ENCODE results near the gene FAM3A. TPM values are rescaled to one million over a fixed set of nuclear protein-coding genes. Genes with fewer than 3 reads are reported as not detected.

FAM3A gene
- polyA plus RNA-seq, 1 donor from 2014 or later: 19.5 TPM

DNA sequence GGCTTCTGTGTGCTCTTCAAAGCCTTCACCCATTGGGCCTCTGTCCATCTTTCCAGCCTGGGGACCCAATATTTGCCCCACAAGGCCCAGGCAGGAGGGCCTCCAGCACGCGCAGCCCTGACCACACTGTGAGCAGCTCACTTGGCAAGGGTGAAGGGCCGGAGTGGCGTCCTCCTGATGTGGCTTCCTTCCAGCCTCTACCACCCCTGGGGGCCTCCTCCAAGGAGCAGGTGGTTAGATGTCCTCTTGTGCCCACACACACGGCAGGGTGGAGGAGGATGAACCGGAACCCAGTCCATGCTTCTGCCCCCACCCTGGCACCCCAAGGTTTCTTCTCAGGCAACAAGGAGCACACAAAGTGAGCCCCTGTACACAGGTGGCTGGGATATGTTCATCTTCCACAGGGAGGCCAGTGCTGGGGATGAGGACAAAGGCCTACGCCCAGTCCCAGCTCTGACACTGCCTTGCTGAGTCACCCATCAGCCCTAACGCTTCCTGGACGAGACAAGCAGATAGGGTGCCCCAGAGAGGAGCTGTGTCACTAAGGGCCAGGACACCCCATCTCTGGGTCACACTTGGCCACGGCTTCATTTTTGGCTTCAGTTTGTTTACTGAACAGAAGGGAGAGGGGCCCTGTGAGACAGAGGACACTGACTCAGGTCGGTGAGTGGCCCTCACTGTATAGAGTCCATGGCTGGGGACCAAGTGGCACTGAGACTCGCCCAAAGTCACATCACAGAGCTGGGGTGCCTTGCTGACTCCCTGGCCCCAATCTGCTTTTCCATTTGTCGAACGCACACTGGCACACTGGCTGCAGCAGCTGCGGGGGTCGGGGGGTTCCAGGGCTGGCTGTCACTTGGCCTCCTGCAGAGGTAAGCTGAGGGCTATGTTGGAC lies 31.5 kb downstream of the FAM3A start:
- H3K4me3 ChIP-seq (ENCODE audit: low read length): no peak overlapping the region
- no peaks in the 10 kb centered on the region for H3K79me2 ChIP-seq (replicated peaks; ENCODE audit: insufficient read depth, low read length)
- H3F3A ChIP-seq (ENCODE audit: insufficient read depth, low read length, poor library complexity, severe bottlenecking): no peaks in the 10 kb centered on the region
- H3K36me3 ChIP-seq (ENCODE audit: insufficient read depth, low read length): no peaks in the 10 kb centered on the region
- TF ChIP-seq, protein P1, sequence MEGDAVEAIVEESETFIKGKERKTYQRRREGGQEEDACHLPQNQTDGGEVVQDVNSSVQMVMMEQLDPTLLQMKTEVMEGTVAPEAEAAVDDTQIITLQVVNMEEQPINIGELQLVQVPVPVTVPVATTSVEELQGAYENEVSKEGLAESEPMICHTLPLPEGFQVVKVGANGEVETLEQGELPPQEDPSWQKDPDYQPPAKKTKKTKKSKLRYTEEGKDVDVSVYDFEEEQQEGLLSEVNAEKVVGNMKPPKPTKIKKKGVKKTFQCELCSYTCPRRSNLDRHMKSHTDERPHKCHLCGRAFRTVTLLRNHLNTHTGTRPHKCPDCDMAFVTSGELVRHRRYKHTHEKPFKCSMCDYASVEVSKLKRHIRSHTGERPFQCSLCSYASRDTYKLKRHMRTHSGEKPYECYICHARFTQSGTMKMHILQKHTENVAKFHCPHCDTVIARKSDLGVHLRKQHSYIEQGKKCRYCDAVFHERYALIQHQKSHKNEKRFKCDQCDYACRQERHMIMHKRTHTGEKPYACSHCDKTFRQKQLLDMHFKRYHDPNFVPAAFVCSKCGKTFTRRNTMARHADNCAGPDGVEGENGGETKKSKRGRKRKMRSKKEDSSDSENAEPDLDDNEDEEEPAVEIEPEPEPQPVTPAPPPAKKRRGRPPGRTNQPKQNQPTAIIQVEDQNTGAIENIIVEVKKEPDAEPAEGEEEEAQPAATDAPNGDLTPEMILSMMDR (IDR thresholded peaks at IDR 0.05; ENCODE audit: poor library complexity, severe bottlenecking): no peak
- TF ChIP-seq POLR2AphosphoS5 (IDR thresholded peaks at IDR 0.05) (no peak), EP300 (conservative IDR thresholded peaks at IDR 0.05; ENCODE audit: poor library complexity, severe bottlenecking) (no peak), EZH2 (IDR thresholded peaks at IDR 0.05; ENCODE audit: borderline replicate concordance, insufficient read depth, low read length, poor library complexity, severe bottlenecking) (no peak), MXI1 (conservative IDR thresholded peaks at IDR 0.05; ENCODE audit: poor library complexity, severe bottlenecking) (no peak), SMC3 (conservative IDR thresholded peaks at IDR 0.05; ENCODE audit: poor library complexity) (no peak), TAF1 (IDR thresholded peaks at IDR 0.05; ENCODE audit: low read depth) (no peak), RAD21 (conservative IDR thresholded peaks at IDR 0.05) (no peak)
- TF ChIP-seq, protein P2, sequence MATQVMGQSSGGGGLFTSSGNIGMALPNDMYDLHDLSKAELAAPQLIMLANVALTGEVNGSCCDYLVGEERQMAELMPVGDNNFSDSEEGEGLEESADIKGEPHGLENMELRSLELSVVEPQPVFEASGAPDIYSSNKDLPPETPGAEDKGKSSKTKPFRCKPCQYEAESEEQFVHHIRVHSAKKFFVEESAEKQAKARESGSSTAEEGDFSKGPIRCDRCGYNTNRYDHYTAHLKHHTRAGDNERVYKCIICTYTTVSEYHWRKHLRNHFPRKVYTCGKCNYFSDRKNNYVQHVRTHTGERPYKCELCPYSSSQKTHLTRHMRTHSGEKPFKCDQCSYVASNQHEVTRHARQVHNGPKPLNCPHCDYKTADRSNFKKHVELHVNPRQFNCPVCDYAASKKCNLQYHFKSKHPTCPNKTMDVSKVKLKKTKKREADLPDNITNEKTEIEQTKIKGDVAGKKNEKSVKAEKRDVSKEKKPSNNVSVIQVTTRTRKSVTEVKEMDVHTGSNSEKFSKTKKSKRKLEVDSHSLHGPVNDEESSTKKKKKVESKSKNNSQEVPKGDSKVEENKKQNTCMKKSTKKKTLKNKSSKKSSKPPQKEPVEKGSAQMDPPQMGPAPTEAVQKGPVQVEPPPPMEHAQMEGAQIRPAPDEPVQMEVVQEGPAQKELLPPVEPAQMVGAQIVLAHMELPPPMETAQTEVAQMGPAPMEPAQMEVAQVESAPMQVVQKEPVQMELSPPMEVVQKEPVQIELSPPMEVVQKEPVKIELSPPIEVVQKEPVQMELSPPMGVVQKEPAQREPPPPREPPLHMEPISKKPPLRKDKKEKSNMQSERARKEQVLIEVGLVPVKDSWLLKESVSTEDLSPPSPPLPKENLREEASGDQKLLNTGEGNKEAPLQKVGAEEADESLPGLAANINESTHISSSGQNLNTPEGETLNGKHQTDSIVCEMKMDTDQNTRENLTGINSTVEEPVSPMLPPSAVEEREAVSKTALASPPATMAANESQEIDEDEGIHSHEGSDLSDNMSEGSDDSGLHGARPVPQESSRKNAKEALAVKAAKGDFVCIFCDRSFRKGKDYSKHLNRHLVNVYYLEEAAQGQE (IDR thresholded peaks at IDR 0.05; ENCODE audit: borderline replicate concordance): no peak
- H3K9ac ChIP-seq (ENCODE audit: low read length): no peak overlapping the region
- no peaks in the 10 kb centered on the region for H3K9me3 ChIP-seq (ENCODE audit: low read length)
- H3K27me3 ChIP-seq (ENCODE audit: insufficient read depth, low read depth, low read length): no peaks in the 10 kb centered on the region
- H2AFZ ChIP-seq (ENCODE audit: low read depth, low read length): no peak overlapping the region
- H3K4me2 ChIP-seq (ENCODE audit: low read length): no peak overlapping the region
- H3K9me2 ChIP-seq (ENCODE audit: insufficient read depth, low read length): no peaks in the 10 kb centered on the region
- H3K27ac ChIP-seq (ENCODE audit: low read length): no peak overlapping the region
- H4K20me1 ChIP-seq (ENCODE audit: insufficient read depth): no peaks in the 10 kb centered on the region

DNA sequence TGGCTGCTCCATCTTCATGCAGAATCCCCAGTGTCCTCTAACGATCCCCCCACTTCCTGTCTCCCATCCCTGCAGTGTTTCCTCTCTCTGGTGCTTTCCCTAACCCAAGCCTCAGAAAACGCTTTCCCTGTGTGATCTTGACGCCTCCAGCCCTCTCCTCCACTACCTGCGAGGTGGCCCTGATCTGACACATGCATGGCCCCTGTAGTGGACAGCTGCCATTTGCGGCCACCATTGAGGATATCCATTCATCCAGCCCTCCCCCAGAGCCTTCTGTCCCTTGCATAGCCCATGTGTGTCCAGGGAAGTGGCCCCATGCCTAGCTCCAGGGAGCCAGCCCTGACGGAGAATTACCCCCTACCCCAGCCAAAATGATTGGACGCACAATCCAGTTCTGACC lies 32.7 kb downstream of the FAM3A start:
- no peak overlapping the region for H3K9ac ChIP-seq (ENCODE audit: low read length)
- no peaks in the 10 kb centered on the region for H3K79me2 ChIP-seq (replicated peaks; ENCODE audit: insufficient read depth, low read length)
- TF ChIP-seq, protein P2 (IDR thresholded peaks at IDR 0.05; ENCODE audit: borderline replicate concordance): no peak
- TF ChIP-seq MXI1 (conservative IDR thresholded peaks at IDR 0.05; ENCODE audit: poor library complexity, severe bottlenecking): no peak
- H3K27me3 ChIP-seq (ENCODE audit: insufficient read depth, low read depth, low read length): no peaks in the 10 kb centered on the region
- no peaks in the 10 kb centered on the region for H3K9me2 ChIP-seq (ENCODE audit: insufficient read depth, low read length)
- H2AFZ ChIP-seq (ENCODE audit: low read depth, low read length): no peak overlapping the region
- no peak overlapping the region for H3K27ac ChIP-seq (ENCODE audit: low read length)
- H4K20me1 ChIP-seq (ENCODE audit: insufficient read depth): no peaks in the 10 kb centered on the region
- no peak overlapping the region for H3K4me3 ChIP-seq (ENCODE audit: low read length)
- H3K36me3 ChIP-seq (ENCODE audit: insufficient read depth, low read length): no peaks in the 10 kb centered on the region
- H3F3A ChIP-seq (ENCODE audit: insufficient read depth, low read length, poor library complexity, severe bottlenecking): no peaks in the 10 kb centered on the region
- no peaks in the 10 kb centered on the region for H3K9me3 ChIP-seq (ENCODE audit: low read length)
- no peak overlapping the region for H3K4me2 ChIP-seq (ENCODE audit: low read length)

All from neural cell (in vitro differentiated cells).